Heart left ventricle (tissue), 16 donors: ENCODE measurements around the gene ARFGAP2. TPM values are rescaled to one million over a fixed set of nuclear protein-coding genes. Genes with fewer than 3 reads are reported as not detected.
"Not testable (repeated sequence)": the region's sequence is repeated elsewhere in the genome, so short reads cannot be mapped to it uniquely, and the experiment has no call there.

Experiments used
- ATAC-seq, 4 donors: fragments of 200-7000 bp; cut with Tn5 transposase; one replicate each; pipeline ENCODE4 v1.9.1; 2020 to 2022; ENCODE audit warnings: moderate library complexity in 4 of 4, mild to moderate bottlenecking in 3 of 4, moderate number of reproducible peaks in 1 of 4
- DNase-seq, 5 donors: peaks; one replicate each; pipeline ENCODE4 v3.0.0-alpha.2; 2020
- H3K27ac ChIP-seq, 12 donors: fragments of 200-600 bp; sonication (generic) in 4 of 12; one replicate each; pipeline versions ENCODE4 v1.5.0 to v1.8.0; 2016 to 2022; ENCODE audit warnings: mild to moderate bottlenecking in 2 of 12
- H3K27me3 ChIP-seq, 9 donors: fragments of 200-600 bp; sonication (generic) in 2 of 9; one replicate each; pipeline versions ENCODE4 v1.5.1 to v1.8.0; 2016 to 2022; ENCODE audit warnings: mild to moderate bottlenecking in 3 of 9
- H3K36me3 ChIP-seq, 9 donors: fragments of 200-600 bp; sonication (generic) in 2 of 9; one replicate each; pipeline versions ENCODE4 v1.5.0 to v1.8.0; 2018 to 2022; ENCODE audit warnings: mild to moderate bottlenecking in 2 of 9
- H3K4me1 ChIP-seq, 12 donors: fragments of 200-600 bp; sonication (generic) in 4 of 12; one replicate each; pipeline versions ENCODE4 v1.5.0 to v1.8.0; 2016 to 2022; ENCODE audit warnings: mild to moderate bottlenecking in 3 of 12
- H3K4me3 ChIP-seq, 12 donors: fragments of 200-600 bp; sonication (generic) in 4 of 12; one replicate each; pipeline versions ENCODE4 v1.5.0 to v1.8.0; 2017 to 2022; ENCODE audit warnings: mild to moderate bottlenecking in 9 of 12, moderate library complexity in 4 of 12
- H3K9me3 ChIP-seq, 12 donors: fragments of 200-600 bp; sonication (generic) in 4 of 12; one replicate each; pipeline versions ENCODE4 v1.5.0 to v1.8.0; 2016 to 2022; ENCODE audit warnings: mild to moderate bottlenecking in 1 of 12
- CTCF ChIP-seq, 12 donors: fragments of 200-600 bp; sonication (generic) in 4 of 12; IDR thresholded peaks; one replicate each; pipeline versions ENCODE4 v1.5.0 to v1.8.0; 2018 to 2022; ENCODE audit warnings: antibody characterized with exemption in 12 of 12, mild to moderate bottlenecking in 5 of 12
- POLR2A ChIP-seq, 2 donors: fragments of 450-650 bp; IDR thresholded peaks; one replicate each; pipeline ENCODE4 v1.6.1; 2017; ENCODE audit warnings: antibody characterized with exemption in 2 of 2, mild to moderate bottlenecking in 2 of 2, moderate library complexity in 2 of 2
- WGBS, 4 donors: extraction: QIAGEN DNeasy Blood & Tissue Kit in 2 of 4; methylation state at CpG; one replicate each; pipeline versions ENCODE4 v1.1.5 to v1.1.7; 2013 to 2018; 5-methylcytosine and 5-hydroxymethylcytosine counted together
- intact Hi-C, 10 donors: fragments of 100-400 bp; cut with DNase I; formaldehyde crosslinking; loops; one replicate each; pipeline versions ENCODE4 v1.11.1 to v1.14.2; 2022
- polyA plus RNA-seq, 2 donors: library from polyadenylated mRNA; stranded (reverse); fragments of 200-250 nt; gene quantifications; one replicate each; pipeline ENCODE4 v1.2.3, GENCODE V29; 2013
- total RNA-seq, 9 donors: library from RNA; depleted of rRNA in 2 of 9; stranded (reverse); fragments of >200 nt in 2 of 9; fragmentation: NEBNext Ultra II Directional in 3 of 9; extraction: Animal tissue kit (Norgen Biotek cat#: 25700) in 3 of 9; gene quantifications; one replicate each; pipeline versions ENCODE4 v1.1.0 to v1.2.4, GENCODE V29; 2016 to 2023
- donor health status: ischemic (EF 13 %, LVEDD 7.1; RV severe dilation, severe dysfunction).
- donor health status: healthy with polysubstance abuse.
- donor health status: DM: no; HTN: yes; CAD: no.
- donor health status: DM: no; HTN: no; CAD: no.
- donor health status: ischemic (EF 25% LVEDD 6.9; RV normal size, moderate dysfunction).
- donor health status: ischemic (EF 25% LVEDD 5.7; RV mildly dilated, moderate dysfunction).
- donor health status: healthy.
- donor health status: DM: yes; HTN: yes; CAD: no.
- donor health status: ischemic (EF 35%, LVEDD 5.7; RV mildly dilated, moderate dysfunction).
- donor health status: nonischemic (EF 11% LVEDD 7.7; RV severe dilation, severe dysfunction).
- donor health status: DM: yes; HTN: yes; CAD: no.
- donor health status: PGD.
- donor health status: ischemic (EF 29% LVEDD 5.4; RV normal size, mild dysfunction).
- donor health status: nonischemic (EF 23%, LVEDD 6.1; RV moderate dilation, normal function).

ARFGAP2 gene
- total and polyA plus RNA-seq, 11 donors = 47.5 to 96.1 (median 61.3) TPM

- H3K27me3 ChIP-seq = no peaks in the 10 kb centered on the region
- H3K27ac ChIP-seq = no peak overlapping the region
- intact Hi-C loops = no loop called here
- no peaks in the 10 kb centered on the region for H3K4me1 ChIP-seq
- no peaks in the 10 kb centered on the region for H3K9me3 ChIP-seq
- no peaks in the 10 kb centered on the region for H3K36me3 ChIP-seq
- WGBS, 4 donors = 61 to 70% (median 65%) methylated on average over 1 of the region's 1 CpG
- TF ChIP-seq CTCF (IDR thresholded peaks at IDR 0.05) = no peak
- no peak for TF ChIP-seq POLR2A (IDR thresholded peaks at IDR 0.05)
- DNase-seq (no peak), ATAC-seq (no peak)
- no peak overlapping the region for H3K4me3 ChIP-seq
Measured at GRCh38 chr11:47124675-47125074, 52.0 kb downstream of the ARFGAP2 start.

DNA sequence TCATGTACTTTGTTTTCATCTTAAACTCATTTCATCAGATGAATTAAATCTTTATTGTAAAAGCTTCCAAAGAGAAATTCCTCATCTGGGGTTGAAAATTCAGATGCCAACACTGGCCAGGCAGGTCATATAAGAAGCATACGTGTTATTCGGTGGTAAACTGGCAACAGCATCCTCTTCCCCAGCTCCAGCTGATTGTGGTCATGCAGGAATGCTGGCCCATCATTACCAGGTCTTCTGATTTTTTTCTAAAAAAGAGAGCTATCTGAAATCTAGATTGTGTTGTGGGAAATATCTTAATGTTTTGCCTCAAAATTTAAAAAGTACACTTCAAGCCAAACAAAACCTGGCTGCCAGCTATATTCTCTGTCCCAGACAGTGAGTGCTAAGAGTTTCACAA is 53.6 kb downstream of the ARFGAP2 start:
- 85 to 92% (median 90%) methylated on average over 2 of the region's 2 CpGs for WGBS, 4 donors
- no peak for TF ChIP-seq CTCF (IDR thresholded peaks at IDR 0.05)
- no peak for TF ChIP-seq POLR2A (IDR thresholded peaks at IDR 0.05)
- no peaks in the 10 kb centered on the region for H3K27me3 ChIP-seq
- intact Hi-C loops = no loop called here
- H3K4me3 ChIP-seq = no peak overlapping the region
- H3K27ac ChIP-seq = no peak overlapping the region
- no peak for DNase-seq
- no peak for ATAC-seq
- no peaks in the 10 kb centered on the region for H3K4me1 ChIP-seq
- H3K9me3 ChIP-seq = no peaks in the 10 kb centered on the region
- no peaks in the 10 kb centered on the region for H3K36me3 ChIP-seq

GRCh38 chr11:47121731-47122130 is 54.9 kb downstream of the ARFGAP2 start:
- DNase-seq (no peak), ATAC-seq (no peak)
- H3K9me3 ChIP-seq = no peaks in the 10 kb centered on the region
- no peak for TF ChIP-seq POLR2A (IDR thresholded peaks at IDR 0.05)
- TF ChIP-seq CTCF (IDR thresholded peaks at IDR 0.05) = no peak
- no peak overlapping the region for H3K27ac ChIP-seq
- H3K4me1 ChIP-seq = no peaks in the 10 kb centered on the region
- H3K36me3 ChIP-seq = no peaks in the 10 kb centered on the region
- intact Hi-C loops = no loop called here
- 65 to 80% (median 71%) methylated on average over 2 of the region's 2 CpGs for whole genome bisulfite sequencing, 4 donors
- no peak overlapping the region for H3K4me3 ChIP-seq
- H3K27me3 ChIP-seq = no peaks in the 10 kb centered on the region

DNA sequence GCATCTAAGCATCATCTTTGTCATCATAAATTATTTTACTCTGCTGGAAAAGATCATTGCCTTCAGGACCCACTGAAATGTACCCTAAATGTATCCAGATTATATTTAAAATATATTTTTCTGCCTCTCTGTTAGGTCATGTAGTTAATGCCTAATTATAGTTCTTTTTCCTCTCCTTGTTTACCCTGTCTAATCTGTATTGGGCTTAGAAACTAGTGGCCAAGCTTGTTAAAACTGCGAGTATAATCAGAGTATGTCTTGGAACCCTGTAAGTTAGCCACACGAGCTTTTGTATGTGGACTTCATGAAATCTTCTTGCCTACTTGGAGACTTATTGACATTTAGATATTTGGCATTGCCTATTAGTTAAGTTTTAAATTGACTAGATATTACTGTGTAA is 55.6 kb downstream of the ARFGAP2 start:
- no peak for TF ChIP-seq POLR2A (IDR thresholded peaks at IDR 0.05)
- TF ChIP-seq CTCF (IDR thresholded peaks at IDR 0.05) = no peak
- no peak overlapping the region for H3K4me3 ChIP-seq
- ATAC-seq = no peak

GRCh38 chr11:47118958-47119688 is 57.6 kb downstream of the ARFGAP2 start:
- intact Hi-C loops, H3K36me3 ChIP-seq, H3K27me3 ChIP-seq, H3K27ac ChIP-seq, H3K9me3 ChIP-seq, ATAC-seq, DNase-seq, H3K4me3 ChIP-seq, H3K4me1 ChIP-seq: not testable (repeated sequence)
- 89 to 96% (median 93%) methylated on average over 14 to 20 of the region's 20 CpGs for WGBS, 4 donors

More for the DNA sequence above, 55.6 kb downstream of the ARFGAP2 start:
- intact Hi-C loops = no loop called here
- 88 to 95% (median 91%) methylated on average over 2 of the region's 2 CpGs for WGBS, 4 donors
- no peak for DNase-seq
- Histone ChIP-seq H3K4me1 (no peaks in the 10 kb centered on the region), H3K9me3 (no peaks in the 10 kb centered on the region), H3K36me3 (no peaks in the 10 kb centered on the region), H3K27ac (no peak overlapping the region), H3K27me3 (no peaks in the 10 kb centered on the region)
